Body of pancreas (tissue), 4 donors: ENCODE results near the gene WDPCP.

Experiments used
- CTCF ChIP-seq, 7 experiments: fragments of 450-650 bp in 4 of 7; fragments of 200-600 bp in 3 of 7; sonication (generic) in 3 of 7; IDR thresholded peaks; one replicate each; pipeline ENCODE4 v1.5.1; 2016 to 2019; ENCODE audit warnings: antibody characterized with exemption in 7 of 7
- POLR2A ChIP-seq, 3 donors: fragments of 450-650 bp; IDR thresholded peaks; one replicate each; pipeline ENCODE4 v1.6.1; 2016; ENCODE audit warnings: antibody characterized with exemption in 3 of 3, mild to moderate bottlenecking in 2 of 3

- TF ChIP-seq CTCF (IDR thresholded peaks at IDR 0.05) (no peak), POLR2A (IDR thresholded peaks at IDR 0.05) (peak in 2 of 3 donors; percentile 40 to 44)
Observed at GRCh38 chr2:63581298-63581961, 6.8 kb downstream of the WDPCP start.
